Astrocyte (in vitro differentiated cells and primary cell): ENCODE data around the gene ABCF2. TPM values are rescaled to one million over a fixed set of nuclear protein-coding genes. Genes with fewer than 3 reads are reported as not detected.

ENCODE experiments used
- DNase-seq: peaks from one replicate; pipeline ENCODE4 v3.0.0-alpha.2; 2010; ENCODE audit warnings: low read depth
- FAIRE-seq: peaks from 2 replicates; lab custom pipeline; 2011; peaks lifted over from hg19 to GRCh38; lab: Jason Lieb, UNC
- H2AFZ ChIP-seq: 2 replicates; pipeline ENCODE4 v1.6.0; 2012; ENCODE audit warnings: low read depth, low read length, inconsistent platforms
- H3K27ac ChIP-seq: 2 replicates; pipeline ENCODE4 v1.5.1; 2011; ENCODE audit warnings: low read depth, low read length, inconsistent platforms
- H3K27me3 ChIP-seq: 2 replicates; pipeline ENCODE4 v1.6.0; 2011; ENCODE audit warnings: low read length, inconsistent platforms; ENCODE audit not compliant: insufficient read depth
- H3K36me3 ChIP-seq: 2 replicates; pipeline ENCODE4 v1.5.1; 2011; ENCODE audit warnings: low read length, inconsistent platforms; ENCODE audit not compliant: insufficient read depth
- H3K4me1 ChIP-seq: 2 replicates; pipeline ENCODE4 v1.5.1; 2011; ENCODE audit warnings: low read length, inconsistent platforms; ENCODE audit not compliant: insufficient read depth
- H3K4me2 ChIP-seq: 2 replicates; pipeline ENCODE4 v1.6.0; 2012; ENCODE audit warnings: low read length, inconsistent platforms
- H3K4me3 ChIP-seq: 2 replicates; pipeline ENCODE4 v1.5.1; 2011; ENCODE audit warnings: low read depth, mild to moderate bottlenecking, low read length, inconsistent platforms; ENCODE audit not compliant: insufficient read depth
- H3K79me2 ChIP-seq: 2 replicates; pipeline ENCODE4 v1.6.0; 2012; ENCODE audit warnings: mild to moderate bottlenecking, low read length, inconsistent platforms; ENCODE audit not compliant: insufficient read depth
- H3K9ac ChIP-seq: 2 replicates; pipeline ENCODE4 v1.6.0; 2012; ENCODE audit warnings: mild to moderate bottlenecking, low read length, inconsistent platforms
- H3K9me3 ChIP-seq: 2 replicates; pipeline ENCODE4 v1.5.1; 2012; ENCODE audit warnings: low read depth, mild to moderate bottlenecking, low read length, inconsistent platforms; ENCODE audit not compliant: insufficient read depth
- H4K20me1 ChIP-seq: 2 replicates; pipeline ENCODE4 v1.6.0; 2012; ENCODE audit warnings: low read length, inconsistent platforms; ENCODE audit not compliant: insufficient read depth
- H3K27ac Mint-ChIP-seq: one replicate; pipeline ENCODE4 v1.8.0; 2021; ENCODE audit warnings: mild to moderate bottlenecking, mixed read lengths; ENCODE audit not compliant: unreplicated experiment
- H3K27me3 Mint-ChIP-seq: one replicate; pipeline ENCODE4 v1.8.0; 2021; ENCODE audit warnings: low read depth, mixed read lengths; ENCODE audit not compliant: unreplicated experiment
- H3K36me3 Mint-ChIP-seq: one replicate; pipeline ENCODE4 v1.8.0; 2021; ENCODE audit warnings: low read depth, mixed read lengths; ENCODE audit not compliant: unreplicated experiment
- H3K4me1 Mint-ChIP-seq: one replicate; pipeline ENCODE4 v1.8.0; 2021; ENCODE audit warnings: low read depth, mixed read lengths; ENCODE audit not compliant: unreplicated experiment
- H3K4me3 Mint-ChIP-seq: one replicate; pipeline ENCODE4 v1.8.0; 2021; ENCODE audit warnings: mild to moderate bottlenecking, moderate library complexity, mixed read lengths; ENCODE audit not compliant: unreplicated experiment
- H3K9me3 Mint-ChIP-seq: one replicate; pipeline ENCODE4 v1.8.0; 2021; ENCODE audit warnings: mild to moderate bottlenecking, mixed read lengths; ENCODE audit not compliant: unreplicated experiment
- EZH2 ChIP-seq: IDR thresholded peaks from 2 replicates; pipeline ENCODE4 v1.6.1; 2012; ENCODE audit warnings: mild to moderate bottlenecking, low read length, inconsistent platforms; ENCODE audit not compliant: insufficient read depth
- total RNA-seq: library from RNA; stranded (reverse); gene quantifications from 2 replicates; pipeline ENCODE4 v1.2.1, GENCODE V29; 2021
- TF ChIP-seq, protein P1 (sequence below): IDR thresholded peaks from 2 replicates; pipeline ENCODE4 v1.5.1; 2011; ENCODE audit warnings: low read depth, mild to moderate bottlenecking, inconsistent platforms, low read length, moderate library complexity; ENCODE audit not compliant: insufficient read depth

The ABCF2 gene
- total RNA-seq, 1 donor from 2014 or later, result 53.2 TPM

DNA sequence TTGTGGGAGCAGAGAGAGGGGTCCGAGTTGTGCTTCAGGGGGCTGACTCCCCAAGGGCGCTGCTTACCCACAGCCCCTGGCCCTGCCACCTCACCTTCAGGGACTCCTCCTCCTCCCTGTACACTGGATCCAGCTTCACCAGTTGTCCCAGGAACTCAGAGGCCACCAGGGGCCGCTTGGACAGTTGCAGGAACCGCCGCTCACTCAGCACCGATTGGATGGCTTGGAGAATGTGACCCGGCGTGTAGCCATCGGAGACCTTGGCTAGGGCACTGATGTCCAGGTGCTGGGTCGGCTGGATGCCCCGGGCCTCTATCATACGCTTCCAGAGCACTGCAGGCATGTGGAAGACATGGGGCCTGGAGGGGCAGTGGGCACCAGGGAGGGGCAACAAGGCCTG lies 35.5 kb downstream of the ABCF2 start:
- Histone ChIP-seq H2AFZ (no peak overlapping the region), H3K27me3 (peaks cover 29% of the 10 kb centered on the region), H3K4me2 (no peak overlapping the region), H3K9me3 (no peaks in the 10 kb centered on the region), H3K9ac (no peak overlapping the region), H3K4me1 (no peaks in the 10 kb centered on the region), H3K4me3 (no peak overlapping the region), H3K36me3 (no peaks in the 10 kb centered on the region), H4K20me1 (no peaks in the 10 kb centered on the region), H3K79me2 (no peaks in the 10 kb centered on the region), H3K27ac (no peak overlapping the region)
- no peaks in the 10 kb centered on the region for H3K4me1 Mint-ChIP-seq
- H3K4me3 Mint-ChIP-seq, result no peak overlapping the region
- TF ChIP-seq EZH2, result no peak
- TF ChIP-seq, protein P1, sequence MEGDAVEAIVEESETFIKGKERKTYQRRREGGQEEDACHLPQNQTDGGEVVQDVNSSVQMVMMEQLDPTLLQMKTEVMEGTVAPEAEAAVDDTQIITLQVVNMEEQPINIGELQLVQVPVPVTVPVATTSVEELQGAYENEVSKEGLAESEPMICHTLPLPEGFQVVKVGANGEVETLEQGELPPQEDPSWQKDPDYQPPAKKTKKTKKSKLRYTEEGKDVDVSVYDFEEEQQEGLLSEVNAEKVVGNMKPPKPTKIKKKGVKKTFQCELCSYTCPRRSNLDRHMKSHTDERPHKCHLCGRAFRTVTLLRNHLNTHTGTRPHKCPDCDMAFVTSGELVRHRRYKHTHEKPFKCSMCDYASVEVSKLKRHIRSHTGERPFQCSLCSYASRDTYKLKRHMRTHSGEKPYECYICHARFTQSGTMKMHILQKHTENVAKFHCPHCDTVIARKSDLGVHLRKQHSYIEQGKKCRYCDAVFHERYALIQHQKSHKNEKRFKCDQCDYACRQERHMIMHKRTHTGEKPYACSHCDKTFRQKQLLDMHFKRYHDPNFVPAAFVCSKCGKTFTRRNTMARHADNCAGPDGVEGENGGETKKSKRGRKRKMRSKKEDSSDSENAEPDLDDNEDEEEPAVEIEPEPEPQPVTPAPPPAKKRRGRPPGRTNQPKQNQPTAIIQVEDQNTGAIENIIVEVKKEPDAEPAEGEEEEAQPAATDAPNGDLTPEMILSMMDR, result no peak
- H3K27ac Mint-ChIP-seq, result no peak overlapping the region
- FAIRE-seq (no peak), DNase-seq (no peak)
- peaks cover 5% of the 10 kb centered on the region for H3K9me3 Mint-ChIP-seq
- peaks cover 2% of the 10 kb centered on the region for H3K36me3 Mint-ChIP-seq
- peaks cover 57% of the 10 kb centered on the region for H3K27me3 Mint-ChIP-seq

DNA sequence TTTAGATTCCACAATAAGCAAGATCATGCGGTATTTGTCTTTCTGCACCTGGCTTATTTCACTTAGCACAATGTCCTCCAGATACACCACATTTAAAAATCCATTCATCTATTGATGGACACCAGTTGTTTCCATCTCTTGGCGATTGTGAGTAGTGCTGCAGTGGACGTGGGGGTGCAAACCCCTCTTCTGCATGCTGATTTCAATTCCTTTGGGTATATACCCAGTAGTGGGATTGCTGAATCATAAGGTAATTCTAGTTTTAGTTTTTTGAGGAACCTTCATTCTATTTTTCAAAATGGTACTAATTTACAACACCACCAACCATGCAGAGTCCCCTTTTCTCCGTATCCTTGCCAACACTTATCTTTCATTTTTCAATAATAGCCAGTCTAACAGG lies 38.0 kb downstream of the ABCF2 start:
- no peak for DNase-seq
- Mint-ChIP-seq H3K27me3 (peaks cover 45% of the 10 kb centered on the region), H3K36me3 (peaks cover 2% of the 10 kb centered on the region), H3K4me3 (no peak overlapping the region), H3K9me3 (peaks cover 6% of the 10 kb centered on the region), H3K4me1 (no peaks in the 10 kb centered on the region), H3K27ac (no peak overlapping the region)
- Histone ChIP-seq H3K9me3 (no peaks in the 10 kb centered on the region), H4K20me1 (no peaks in the 10 kb centered on the region), H3K79me2 (no peaks in the 10 kb centered on the region), H3K9ac (no peak overlapping the region), H3K27me3 (peaks cover 16% of the 10 kb centered on the region), H3K36me3 (no peaks in the 10 kb centered on the region), H2AFZ (no peak overlapping the region), H3K4me2 (no peak overlapping the region), H3K4me3 (no peak overlapping the region), H3K4me1 (no peaks in the 10 kb centered on the region), H3K27ac (no peak overlapping the region)
- TF ChIP-seq, protein P1, result no peak
- TF ChIP-seq EZH2, result no peak
- FAIRE-seq, result no peak

GRCh38 chr7:151188252-151188542 lies 38.8 kb downstream of the ABCF2 start:
- DNase-seq (no peak), FAIRE-seq (no peak)
- no peak overlapping the region for H3K9ac ChIP-seq
- H3K27me3 Mint-ChIP-seq, result peaks cover 41% of the 10 kb centered on the region
- peaks cover 2% of the 10 kb centered on the region for H3K36me3 Mint-ChIP-seq
- H3K9me3 Mint-ChIP-seq, result peaks cover 6% of the 10 kb centered on the region
- no peak for TF ChIP-seq EZH2
- no peak overlapping the region for H3K4me3 Mint-ChIP-seq
- no peaks in the 10 kb centered on the region for H3K36me3 ChIP-seq
- no peak overlapping the region for H3K27ac Mint-ChIP-seq
- H3K4me3 ChIP-seq, result no peak overlapping the region
- H4K20me1 ChIP-seq, result no peaks in the 10 kb centered on the region
- no peaks in the 10 kb centered on the region for H3K4me1 ChIP-seq
- no peaks in the 10 kb centered on the region for H3K4me1 Mint-ChIP-seq
- H3K9me3 ChIP-seq, result no peaks in the 10 kb centered on the region
- H3K27me3 ChIP-seq, result peaks cover 16% of the 10 kb centered on the region
- H2AFZ ChIP-seq, result no peak overlapping the region
- H3K79me2 ChIP-seq, result no peaks in the 10 kb centered on the region
- H3K27ac ChIP-seq, result no peak overlapping the region
- H3K4me2 ChIP-seq, result no peak overlapping the region
